PC-3 (cell line): ENCODE measurements around the gene MYORG. TPM values are rescaled to one million over a fixed set of nuclear protein-coding genes. Genes with fewer than 3 reads are reported as not detected.

Experiments
- ATAC-seq: fragments of 200-7000 bp; cut with Tn5 transposase; 2 replicates; pipeline ENCODE4 v1.9.1; 2020; ENCODE audit warnings: mild to moderate bottlenecking, moderate library complexity
- BruUV-seq: library from RNA; stranded (reverse); fragments of 400-500 nt; replicated peaks from 2 replicates; lab custom pipeline; 2021; lab: Mats Ljungman, UMichigan
- CTCF ChIA-PET: fragments of 300-600 bp; sonication (Branson Sonifier 250); formaldehyde crosslinking; loops from one replicate; lab custom pipeline; 2022; ENCODE audit warnings: antibody characterized with exemption; lab: Charles Lee
- POLR2A ChIA-PET: fragments of 300-600 bp; sonication (Branson Sonifier 250); formaldehyde crosslinking; loops from one replicate; lab custom pipeline; 2022; ENCODE audit warnings: antibody characterized with exemption; ENCODE audit not compliant: unreplicated experiment; lab: Charles Lee
- DNase-seq: peaks from one replicate; pipeline ENCODE4 v3.0.0-alpha.2; 2015
- H2AFZ ChIP-seq: fragments of 300-600 bp; sonication (generic); 2 replicates; pipeline ENCODE4 v1.6.0; 2016; ENCODE audit warnings: antibody characterized with exemption, low read length
- H3F3A ChIP-seq: fragments of 300-600 bp; sonication (generic); one replicate; pipeline ENCODE4 v1.6.0; 2017; ENCODE audit warnings: antibody characterized with exemption, low read length, control low read depth, mild to moderate bottlenecking; ENCODE audit not compliant: unreplicated experiment
- H3K27ac ChIP-seq: fragments of 300-600 bp; sonication (generic); 2 replicates; pipeline ENCODE4 v1.5.1; 2016; ENCODE audit warnings: mild to moderate bottlenecking, low read length
- H3K27me3 ChIP-seq: fragments of 300-600 bp; sonication (generic); 2 replicates; pipeline ENCODE4 v1.6.1; 2016; ENCODE audit warnings: low read length, mixed read lengths
- H3K36me3 ChIP-seq: fragments of 300-600 bp; sonication (generic); 2 replicates; pipeline ENCODE4 v1.6.1; 2016; ENCODE audit warnings: low read depth, mixed run types, low read length, mixed read lengths
- H3K4me1 ChIP-seq: fragments of 300-600 bp; sonication (generic); 2 replicates; pipeline ENCODE4 v1.5.1; 2016; ENCODE audit warnings: low read length; ENCODE audit not compliant: insufficient read depth
- H3K4me2 ChIP-seq: fragments of 300-600 bp; sonication (generic); 2 replicates; pipeline ENCODE4 v1.6.0; 2016; ENCODE audit warnings: low read length
- H3K4me3 ChIP-seq: fragments of 300-600 bp; sonication (generic); 2 replicates; pipeline ENCODE4 v1.5.1; 2016; ENCODE audit warnings: mild to moderate bottlenecking, low read length, mixed read lengths
- H3K79me2 ChIP-seq: fragments of 300-600 bp; sonication (generic); 2 replicates; pipeline ENCODE4 v1.6.1; 2017; ENCODE audit warnings: low read length, mixed read lengths
- H3K9ac ChIP-seq: fragments of 300-600 bp; sonication (generic); 2 replicates; pipeline ENCODE4 v1.6.0; 2016; ENCODE audit warnings: mild to moderate bottlenecking, low read length
- H3K9me2 ChIP-seq: fragments of 300-600 bp; sonication (generic); replicated peaks from 2 replicates; pipeline ENCODE4 v1.6.1; 2016; ENCODE audit warnings: mixed run types, low read length, mixed read lengths
- H3K9me3 ChIP-seq: fragments of 300-600 bp; sonication (generic); 2 replicates; pipeline ENCODE4 v1.6.1; 2016; ENCODE audit warnings: low read length, mixed read lengths
- H4K20me1 ChIP-seq: fragments of 300-600 bp; sonication (generic); 2 replicates; pipeline ENCODE4 v1.6.1; 2016; ENCODE audit warnings: low read length, mixed read lengths
- CTCF ChIP-seq: fragments of 300-600 bp; sonication (generic); conservative IDR thresholded peaks from 2 replicates; pipeline ENCODE4 v1.5.1; 2017; ENCODE audit warnings: antibody characterized with exemption, low read depth, mild to moderate bottlenecking, low read length
- EZH2 ChIP-seq: fragments of 300-600 bp; sonication (generic); IDR thresholded peaks from one replicate; pipeline ENCODE4 v1.6.1; 2017; ENCODE audit warnings: antibody characterized with exemption, mild to moderate bottlenecking, low read length; ENCODE audit not compliant: unreplicated experiment
- EZH2phosphoT487 ChIP-seq: fragments of 300-600 bp; sonication (generic); IDR thresholded peaks from 2 replicates; pipeline ENCODE4 v1.6.1; 2018; ENCODE audit warnings: mild to moderate bottlenecking, antibody characterized with exemption, low read length, borderline replicate concordance
- intact Hi-C: fragments of 100-400 bp; cut with micrococcal nuclease; formaldehyde crosslinking; loops from 2 replicates; pipeline ENCODE4 v1.9.0; 2023
- total RNA-seq: library from RNA; depleted of rRNA; stranded (reverse); fragments of >200 nt; gene quantifications from 2 replicates; pipeline ENCODE4 v1.2.3, GENCODE V29; 2014

MYORG gene
- total RNA-seq, 1 experiment from 2014 or later: 3.4 TPM

GRCh38 chr9:34405719-34406118, 29.0 kb upstream of the MYORG start:
- Histone ChIP-seq H3K79me2 (no peaks in the 10 kb centered on the region), H3K27me3 (no peaks in the 10 kb centered on the region), H3K4me2 (no peak overlapping the region), H4K20me1 (no peaks in the 10 kb centered on the region), H3K9me3 (no peaks in the 10 kb centered on the region), H3K4me3 (no peak overlapping the region), H3K9me2 (no peaks in the 10 kb centered on the region), H3K36me3 (peaks cover 4% of the 10 kb centered on the region; the same call in 1 of the 2 replicates), H3K27ac (no peak overlapping the region), H3F3A (no peaks in the 10 kb centered on the region), H3K4me1 (no peaks in the 10 kb centered on the region), H3K9ac (no peak overlapping the region), H2AFZ (no peak overlapping the region)
- no peak for TF ChIP-seq CTCF
- no peak for TF ChIP-seq EZH2phosphoT487
- no peak for TF ChIP-seq EZH2
- ATAC-seq (no peak), DNase-seq (no peak)
- no TSS peak for BruUV-seq
- CTCF ChIA-PET: no interaction called here
- intact Hi-C loops: loop anchor here (2.0 kb wide), 1 partner anchor 185 kb away; no protein-coding TSS in a partner anchor
- POLR2A ChIA-PET: no interaction called here

DNA sequence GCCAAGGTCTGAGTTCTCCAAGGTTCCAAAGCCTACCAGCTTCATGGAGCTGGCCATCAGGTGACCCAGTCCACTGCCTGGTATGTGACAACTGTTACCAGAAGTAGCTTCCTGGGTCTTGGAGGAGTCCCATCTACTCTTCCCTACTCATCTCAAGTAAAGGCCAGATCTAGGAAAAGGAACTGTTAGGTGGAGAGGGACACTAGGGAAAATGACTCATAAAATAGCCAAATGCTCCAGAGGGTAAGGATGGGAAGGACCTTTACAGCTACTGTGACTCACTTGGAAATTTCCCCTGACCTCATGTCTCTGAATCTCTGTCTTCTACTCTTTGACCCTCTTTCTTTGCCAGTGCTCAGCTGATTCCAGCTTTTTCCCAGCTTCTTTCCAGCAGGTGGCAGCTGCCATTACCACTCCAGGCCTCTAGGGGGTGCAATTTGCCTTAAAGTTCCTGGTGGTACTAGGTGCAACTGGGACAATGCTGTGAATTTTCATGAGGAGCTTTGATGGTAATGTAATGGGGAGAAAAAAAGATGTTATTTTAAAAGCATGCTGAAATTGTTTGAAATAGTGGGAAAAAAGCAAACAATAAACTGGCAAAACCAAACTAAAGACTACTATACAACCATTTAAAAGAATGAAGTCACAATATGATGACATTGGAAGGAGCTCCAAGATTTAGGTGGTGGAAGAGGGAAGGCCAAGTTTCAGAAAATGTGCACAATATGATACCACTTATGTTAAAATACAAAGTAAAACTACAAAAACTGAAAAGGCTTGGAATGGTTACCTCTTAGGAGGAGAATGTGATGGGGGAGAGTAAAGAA, 27.1 kb upstream of the MYORG start:
- intact Hi-C loops: loop anchor here (2.0 kb wide), 1 partner anchor 187 kb away; no protein-coding TSS in a partner anchor
- H3F3A ChIP-seq: no peaks in the 10 kb centered on the region
- peak; percentile 76 for DNase-seq
- H3K9me2 ChIP-seq: no peaks in the 10 kb centered on the region
- no peak overlapping the region for H3K4me3 ChIP-seq
- no peak overlapping the region for H2AFZ ChIP-seq
- peaks cover 4% of the 10 kb centered on the region; the same call in 1 of the 2 replicates for H3K36me3 ChIP-seq
- ATAC-seq: peak; percentile 59
- ChIA-PET CTCF (interaction anchor here (0.5 to 1.6 kb wide), 9 partner anchors 27 to 230 kb away, joined by 3 to 15 read pairs (median 4); no protein-coding TSS in a partner anchor), POLR2A (interaction anchor here (0.7 kb wide), 1 partner anchor 53 kb away, joined by 3 read pairs; no protein-coding TSS in a partner anchor)
- no peak overlapping the region for H3K9ac ChIP-seq
- H4K20me1 ChIP-seq: no peaks in the 10 kb centered on the region
- no peak overlapping the region for H3K27ac ChIP-seq
- H3K79me2 ChIP-seq: no peaks in the 10 kb centered on the region
- H3K27me3 ChIP-seq: no peaks in the 10 kb centered on the region
- BruUV-seq: no TSS peak
- no peaks in the 10 kb centered on the region for H3K4me1 ChIP-seq
- no peak overlapping the region for H3K4me2 ChIP-seq
- H3K9me3 ChIP-seq: no peaks in the 10 kb centered on the region
- no peak for TF ChIP-seq EZH2
- peak; percentile 95 for TF ChIP-seq CTCF
